ENCODE results near the gene ARSI. TPM values are rescaled to one million over a fixed set of nuclear protein-coding genes. Genes with fewer than 3 reads are reported as not detected.

The ARSI gene
- total RNA-seq, 1 donor from 2014 or later = 4.2 TPM

DNA sequence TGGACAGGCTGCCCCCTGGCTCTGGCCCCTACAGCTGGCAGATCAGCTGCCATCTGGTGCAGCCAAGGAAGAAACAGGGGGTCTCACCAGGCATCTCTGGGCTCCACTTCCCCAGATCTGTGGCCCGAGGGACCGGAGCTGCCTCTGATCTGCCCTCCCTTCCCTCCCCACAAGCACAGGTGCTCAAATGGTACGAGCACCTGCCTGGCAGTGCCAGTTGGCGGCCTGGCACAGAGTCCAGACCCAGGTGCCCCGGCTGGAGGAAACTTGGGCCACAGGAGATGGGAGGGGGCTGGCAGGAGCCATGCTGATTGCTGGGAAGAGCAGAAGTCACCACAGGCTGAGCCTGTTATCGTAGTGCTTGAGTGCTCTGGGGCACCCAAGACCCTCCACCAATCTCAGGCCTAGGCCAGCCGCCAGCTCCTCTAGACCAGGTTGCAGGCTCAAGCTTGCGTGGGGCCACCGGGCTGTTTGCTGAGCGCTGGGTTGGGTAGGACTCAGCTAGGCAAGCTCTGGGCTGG, 8.1 kb downstream of the ARSI start:
- Histone ChIP-seq H3K27me3 (no peaks in the 10 kb centered on the region), H3K4me1 (peaks cover 24% of the 10 kb centered on the region), H3K9ac (no peak overlapping the region), H2AFZ (replicated peaks) (no peak overlapping the region), H3F3A (ENCODE audit: low read depth) (peaks cover 7% of the 10 kb centered on the region), H3K9me3 (ENCODE audit: low read depth) (no peaks in the 10 kb centered on the region), H3K4me2 (no peak overlapping the region), H4K20me1 (ENCODE audit: low read depth) (no peaks in the 10 kb centered on the region), H3K36me3 (no peaks in the 10 kb centered on the region), H3K4me3 (no peak overlapping the region), H3K27ac (no peak overlapping the region), H3K79me2 (ENCODE audit: low read depth) (no peaks in the 10 kb centered on the region)
- no peak for DNase-seq (ENCODE audit: low spot score)
- H3K4me1 Mint-ChIP-seq = peaks cover 43% of the 10 kb centered on the region
- no peak for TF ChIP-seq EZH2 (IDR thresholded peaks at IDR 0.05)
- TF ChIP-seq, protein P1, sequence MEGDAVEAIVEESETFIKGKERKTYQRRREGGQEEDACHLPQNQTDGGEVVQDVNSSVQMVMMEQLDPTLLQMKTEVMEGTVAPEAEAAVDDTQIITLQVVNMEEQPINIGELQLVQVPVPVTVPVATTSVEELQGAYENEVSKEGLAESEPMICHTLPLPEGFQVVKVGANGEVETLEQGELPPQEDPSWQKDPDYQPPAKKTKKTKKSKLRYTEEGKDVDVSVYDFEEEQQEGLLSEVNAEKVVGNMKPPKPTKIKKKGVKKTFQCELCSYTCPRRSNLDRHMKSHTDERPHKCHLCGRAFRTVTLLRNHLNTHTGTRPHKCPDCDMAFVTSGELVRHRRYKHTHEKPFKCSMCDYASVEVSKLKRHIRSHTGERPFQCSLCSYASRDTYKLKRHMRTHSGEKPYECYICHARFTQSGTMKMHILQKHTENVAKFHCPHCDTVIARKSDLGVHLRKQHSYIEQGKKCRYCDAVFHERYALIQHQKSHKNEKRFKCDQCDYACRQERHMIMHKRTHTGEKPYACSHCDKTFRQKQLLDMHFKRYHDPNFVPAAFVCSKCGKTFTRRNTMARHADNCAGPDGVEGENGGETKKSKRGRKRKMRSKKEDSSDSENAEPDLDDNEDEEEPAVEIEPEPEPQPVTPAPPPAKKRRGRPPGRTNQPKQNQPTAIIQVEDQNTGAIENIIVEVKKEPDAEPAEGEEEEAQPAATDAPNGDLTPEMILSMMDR (IDR thresholded peaks at IDR 0.05) = no peak
- TF ChIP-seq EZH2phosphoT487 (IDR thresholded peaks at IDR 0.05) = no peak
- H3K9me3 Mint-ChIP-seq = no peaks in the 10 kb centered on the region
- H3K27ac Mint-ChIP-seq = no peak overlapping the region
- no peak overlapping the region for H3K4me3 Mint-ChIP-seq
- peaks cover 10% of the 10 kb centered on the region for H3K27me3 Mint-ChIP-seq (ENCODE audit: insufficient read depth, low read depth)
- no peaks in the 10 kb centered on the region for H3K36me3 Mint-ChIP-seq

DNA sequence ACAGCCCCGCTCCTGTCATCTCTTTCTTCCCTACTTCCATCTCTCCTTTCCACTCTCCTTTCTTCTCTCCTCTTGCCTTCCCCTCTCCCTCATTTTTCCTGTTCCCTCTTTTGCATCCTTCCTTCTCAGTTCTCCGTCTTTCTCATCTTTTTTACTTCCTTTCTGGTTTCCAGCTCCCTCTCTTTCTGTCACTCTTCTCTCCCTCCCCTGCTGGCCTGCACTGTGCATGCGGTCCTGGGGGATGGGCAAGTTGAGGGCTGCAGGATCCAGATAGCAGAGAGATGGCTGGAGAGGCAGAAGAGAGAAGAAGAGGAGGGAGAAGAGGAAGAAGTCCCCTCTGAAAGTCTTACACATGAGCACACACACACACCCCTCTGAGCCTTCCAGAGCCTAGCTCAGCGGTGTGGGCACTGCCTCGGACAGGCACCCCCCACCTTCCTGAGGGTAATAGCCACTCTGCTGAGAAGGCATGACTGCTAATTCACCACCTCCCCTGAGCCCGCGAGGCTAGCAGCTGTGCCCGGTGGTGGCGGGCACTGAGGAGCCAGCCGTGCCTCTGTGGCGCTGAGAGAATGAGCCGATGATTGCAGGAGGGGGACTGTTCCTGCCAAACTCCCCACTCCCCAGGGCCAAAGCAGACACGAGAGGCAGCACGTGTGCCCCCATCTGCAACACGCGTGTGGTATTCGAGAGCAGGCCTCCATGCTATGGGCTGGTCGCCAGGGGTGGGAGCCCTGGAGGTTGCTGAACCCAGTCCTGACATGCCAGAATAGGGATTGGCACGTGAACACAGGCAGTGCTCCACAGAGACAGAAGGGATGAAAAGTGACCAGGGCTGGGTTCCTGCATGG, 9.4 kb downstream of the ARSI start:
- Histone ChIP-seq H3F3A (ENCODE audit: low read depth) (no peaks in the 10 kb centered on the region), H2AFZ (replicated peaks) (peak overlapping the region; percentile 29), H3K9ac (no peak overlapping the region), H3K4me3 (no peak overlapping the region), H3K79me2 (ENCODE audit: low read depth) (no peaks in the 10 kb centered on the region), H3K27ac (no peak overlapping the region), H3K9me3 (ENCODE audit: low read depth) (no peaks in the 10 kb centered on the region), H3K27me3 (no peaks in the 10 kb centered on the region), H3K4me2 (no peak overlapping the region), H3K36me3 (no peaks in the 10 kb centered on the region), H4K20me1 (ENCODE audit: low read depth) (no peaks in the 10 kb centered on the region), H3K4me1 (peaks cover 16% of the 10 kb centered on the region)
- no peak overlapping the region for H3K4me3 Mint-ChIP-seq
- peaks cover 8% of the 10 kb centered on the region for H3K27me3 Mint-ChIP-seq (ENCODE audit: insufficient read depth, low read depth)
- peaks cover 48% of the 10 kb centered on the region for H3K4me1 Mint-ChIP-seq
- no peak for DNase-seq (ENCODE audit: low spot score)
- H3K9me3 Mint-ChIP-seq = no peaks in the 10 kb centered on the region
- TF ChIP-seq, protein P1 (IDR thresholded peaks at IDR 0.05) = no peak
- TF ChIP-seq EZH2phosphoT487 (IDR thresholded peaks at IDR 0.05) = no peak
- TF ChIP-seq EZH2 (IDR thresholded peaks at IDR 0.05) = no peak
- peak overlapping the region; percentile 6 for H3K27ac Mint-ChIP-seq
- no peaks in the 10 kb centered on the region for H3K36me3 Mint-ChIP-seq

DNA sequence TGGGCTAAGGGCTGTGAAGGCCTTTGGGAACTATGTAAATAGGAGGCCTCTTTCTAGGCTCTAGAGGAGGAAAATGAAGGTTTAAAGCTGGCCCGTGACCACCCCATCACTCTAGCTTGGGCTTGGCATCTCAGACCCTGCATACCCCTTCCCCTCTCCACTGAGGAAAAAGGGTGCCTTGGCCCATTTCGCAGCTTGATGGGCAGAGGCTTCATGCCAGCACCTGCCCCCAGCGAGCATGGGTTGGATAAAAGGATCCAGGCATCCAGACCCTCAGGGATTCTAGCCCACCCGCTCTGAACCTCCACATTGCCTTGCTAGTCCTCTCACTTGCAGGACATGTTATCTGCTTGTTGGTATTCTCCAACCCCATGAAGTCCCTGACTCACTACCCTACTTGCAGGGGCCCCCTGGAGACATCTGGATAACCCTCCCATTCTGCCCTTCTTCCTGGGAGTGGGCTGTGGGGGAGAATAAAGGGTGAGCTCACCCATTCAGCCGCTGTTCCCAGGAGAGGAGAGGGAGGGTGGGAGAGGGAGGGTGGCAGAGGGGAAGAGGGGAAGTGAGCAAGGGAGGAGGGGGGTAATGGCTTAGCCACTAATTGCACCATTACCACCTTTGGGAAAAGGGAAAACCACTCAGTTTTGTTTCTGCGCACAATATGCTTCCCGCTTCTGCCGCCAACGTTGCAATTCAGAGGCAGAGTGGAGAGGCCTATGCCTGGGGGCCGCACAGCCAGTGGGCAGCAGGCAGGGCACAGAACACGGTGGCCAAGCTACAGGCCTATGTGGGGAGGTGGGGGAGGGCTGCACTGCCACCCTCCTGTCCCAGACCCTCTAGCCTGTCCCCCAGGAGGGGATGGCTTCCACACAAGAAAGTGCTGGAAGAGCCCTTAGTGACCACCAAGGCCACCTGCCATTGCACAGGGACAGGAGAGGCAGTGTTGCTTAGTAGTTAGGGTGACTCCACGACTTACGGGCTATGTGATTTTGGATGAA, 11.0 kb downstream of the ARSI start:
- Mint-ChIP-seq H3K4me3 (no peak overlapping the region), H3K9me3 (no peaks in the 10 kb centered on the region), H3K27ac (no peak overlapping the region), H3K36me3 (no peaks in the 10 kb centered on the region), H3K4me1 (peaks cover 62% of the 10 kb centered on the region), H3K27me3 (ENCODE audit: insufficient read depth, low read depth) (peaks cover 8% of the 10 kb centered on the region)
- Histone ChIP-seq H3F3A (ENCODE audit: low read depth) (no peaks in the 10 kb centered on the region), H3K9me3 (ENCODE audit: low read depth) (no peaks in the 10 kb centered on the region), H4K20me1 (ENCODE audit: low read depth) (no peaks in the 10 kb centered on the region), H3K27ac (no peak overlapping the region), H3K27me3 (no peaks in the 10 kb centered on the region), H3K9ac (no peak overlapping the region), H3K79me2 (ENCODE audit: low read depth) (no peaks in the 10 kb centered on the region), H3K36me3 (no peaks in the 10 kb centered on the region), H3K4me1 (peaks cover 16% of the 10 kb centered on the region), H3K4me2 (no peak overlapping the region), H3K4me3 (no peak overlapping the region), H2AFZ (replicated peaks) (no peak overlapping the region)
- TF ChIP-seq EZH2phosphoT487 (IDR thresholded peaks at IDR 0.05) = no peak
- no peak for TF ChIP-seq EZH2 (IDR thresholded peaks at IDR 0.05)
- TF ChIP-seq, protein P1 (IDR thresholded peaks at IDR 0.05) = no peak
- DNase-seq (ENCODE audit: low spot score) = no peak

Measured in neural progenitor cell (in vitro differentiated cells).